ENCODE data around the gene KRTDAP.

Gene KRTDAP

DNA sequence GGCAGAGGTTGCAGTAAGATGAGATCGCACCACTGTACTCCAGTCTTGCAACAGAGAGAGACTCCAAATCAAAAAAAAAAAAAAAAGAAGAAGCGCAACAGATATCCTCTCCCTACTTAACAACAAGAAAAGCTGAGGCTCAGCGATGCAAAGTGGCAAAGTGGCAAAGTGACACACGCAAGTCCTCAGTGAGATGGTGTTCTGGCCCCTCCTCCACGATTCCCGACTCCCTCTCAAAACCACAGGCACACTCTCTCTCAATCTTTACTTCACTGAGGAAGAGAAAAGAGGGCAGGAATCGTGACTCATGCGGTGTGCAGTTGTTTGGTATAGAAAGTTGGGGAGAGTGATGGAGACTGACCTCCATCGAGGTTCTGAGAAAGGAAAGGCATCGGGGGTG lies 29.7 kb downstream of the KRTDAP start:
- no peak for DNase-seq (ENCODE audit: low read depth)
- TF ChIP-seq, protein P1, sequence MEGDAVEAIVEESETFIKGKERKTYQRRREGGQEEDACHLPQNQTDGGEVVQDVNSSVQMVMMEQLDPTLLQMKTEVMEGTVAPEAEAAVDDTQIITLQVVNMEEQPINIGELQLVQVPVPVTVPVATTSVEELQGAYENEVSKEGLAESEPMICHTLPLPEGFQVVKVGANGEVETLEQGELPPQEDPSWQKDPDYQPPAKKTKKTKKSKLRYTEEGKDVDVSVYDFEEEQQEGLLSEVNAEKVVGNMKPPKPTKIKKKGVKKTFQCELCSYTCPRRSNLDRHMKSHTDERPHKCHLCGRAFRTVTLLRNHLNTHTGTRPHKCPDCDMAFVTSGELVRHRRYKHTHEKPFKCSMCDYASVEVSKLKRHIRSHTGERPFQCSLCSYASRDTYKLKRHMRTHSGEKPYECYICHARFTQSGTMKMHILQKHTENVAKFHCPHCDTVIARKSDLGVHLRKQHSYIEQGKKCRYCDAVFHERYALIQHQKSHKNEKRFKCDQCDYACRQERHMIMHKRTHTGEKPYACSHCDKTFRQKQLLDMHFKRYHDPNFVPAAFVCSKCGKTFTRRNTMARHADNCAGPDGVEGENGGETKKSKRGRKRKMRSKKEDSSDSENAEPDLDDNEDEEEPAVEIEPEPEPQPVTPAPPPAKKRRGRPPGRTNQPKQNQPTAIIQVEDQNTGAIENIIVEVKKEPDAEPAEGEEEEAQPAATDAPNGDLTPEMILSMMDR (conservative IDR thresholded peaks at IDR 0.05; ENCODE audit: low read length) = no peak
- H3K4me3 ChIP-seq (ENCODE audit: low read length) = no peak overlapping the region

- TF ChIP-seq, protein P1 (conservative IDR thresholded peaks at IDR 0.05; ENCODE audit: low read length) = no peak
- no peak overlapping the region for H3K4me3 ChIP-seq (ENCODE audit: low read length)
- no peak for DNase-seq (ENCODE audit: low read depth)
Observed at GRCh38 chr19:35459414-35460082, 30.7 kb downstream of the KRTDAP start.

GRCh38 chr19:35458731-35459391 lies 31.4 kb downstream of the KRTDAP start:
- DNase-seq (ENCODE audit: low read depth) = no peak
- H3K4me3 ChIP-seq (ENCODE audit: low read length) = no peak overlapping the region
- TF ChIP-seq, protein P1 (conservative IDR thresholded peaks at IDR 0.05; ENCODE audit: low read length) = no peak

DNA sequence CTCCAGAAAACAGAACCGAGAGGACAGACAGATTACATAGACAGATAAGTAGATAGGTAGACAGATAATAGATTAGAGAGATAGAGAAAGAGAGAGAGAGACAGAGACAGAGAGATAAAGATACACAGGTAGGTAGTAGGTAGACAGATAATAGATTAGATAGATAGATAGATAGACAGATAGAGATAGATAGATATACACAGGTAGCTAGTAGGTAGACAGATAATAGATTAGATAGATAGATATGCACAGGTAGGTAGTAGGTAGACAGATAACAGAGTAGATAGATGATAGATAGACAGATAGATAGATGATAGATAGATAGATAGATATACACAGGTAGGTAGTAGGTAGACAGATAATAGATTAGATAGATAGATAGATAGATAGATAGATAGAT lies 32.1 kb downstream of the KRTDAP start:
- no peak for DNase-seq (ENCODE audit: low read depth)
- H3K4me3 ChIP-seq (ENCODE audit: low read length) = no peak overlapping the region
- TF ChIP-seq, protein P1 (conservative IDR thresholded peaks at IDR 0.05; ENCODE audit: low read length) = no peak

GRCh38 chr19:35457173-35457572 lies 33.1 kb downstream of the KRTDAP start:
- TF ChIP-seq, protein P1 (conservative IDR thresholded peaks at IDR 0.05; ENCODE audit: low read length) = no peak
- H3K4me3 ChIP-seq (ENCODE audit: low read length) = no peak overlapping the region
- no peak for DNase-seq (ENCODE audit: low read depth)

DNA sequence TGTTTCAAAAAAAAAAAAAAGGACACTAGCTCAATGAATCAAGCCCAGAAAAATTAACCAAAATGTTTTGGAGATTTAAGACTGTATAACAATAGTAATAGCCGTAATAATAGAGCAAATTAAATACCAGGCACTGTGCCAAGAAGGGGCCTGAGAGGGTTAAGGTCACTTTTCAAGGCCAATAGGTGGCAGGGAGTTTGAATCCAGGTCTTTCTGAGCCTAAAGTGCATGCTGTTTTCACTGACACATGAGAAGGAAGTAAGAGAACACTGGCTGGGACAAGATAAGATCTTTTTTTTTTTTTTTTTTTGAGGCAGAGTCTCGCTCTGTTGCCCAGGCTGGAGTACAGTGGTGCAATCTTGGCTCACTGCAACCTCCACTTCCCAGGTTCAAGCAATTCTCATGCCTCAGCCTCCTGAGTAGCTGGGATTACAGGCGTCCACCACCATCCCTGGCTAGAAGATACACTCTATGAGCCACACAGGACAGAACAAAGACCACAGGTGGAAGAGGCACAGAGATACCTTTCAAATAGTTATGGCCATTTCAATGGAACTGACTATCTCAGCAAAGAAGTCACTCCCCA lies 34.6 kb downstream of the KRTDAP start:
- TF ChIP-seq, protein P1 (conservative IDR thresholded peaks at IDR 0.05; ENCODE audit: low read length) = no peak

GRCh38 chr19:35454663-35455062 lies 35.6 kb downstream of the KRTDAP start:
- DNase-seq (ENCODE audit: low read depth) = no peak
- H3K4me3 ChIP-seq (ENCODE audit: low read length) = no peak overlapping the region
- TF ChIP-seq, protein P1 (conservative IDR thresholded peaks at IDR 0.05; ENCODE audit: low read length) = no peak

More for the DNA sequence above, 34.6 kb downstream of the KRTDAP start:
- no peak overlapping the region for H3K4me3 ChIP-seq (ENCODE audit: low read length)
- no peak for DNase-seq (ENCODE audit: low read depth)
